ENCODE measurements around the gene GALNT11.
A peak's percentile ranks its signal among the peaks of the same experiment; 100 is the strongest.

Gene GALNT11

GRCh38 chr7:152025077-152025936 is at the start of gene GALNT11:
TSS of gene GALNT11 (plus strand) at chr7:152025674. CDS start at chr7:152094228, 68,554 bp downstream.
- peak within 1 kb of the TSS; percentile 82 for H3K27ac ChIP-seq
- TF ChIP-seq ZFX (IDR thresholded peaks at IDR 0.05; ENCODE audit: borderline replicate concordance) (no peak), CTCF (IDR thresholded peaks at IDR 0.05) (peak; percentile 67)

GRCh38 chr7:151978616-151979015 is 46.9 kb upstream of the GALNT11 start:
- TF ChIP-seq ZFX (IDR thresholded peaks at IDR 0.05; ENCODE audit: borderline replicate concordance) (no peak), CTCF (IDR thresholded peaks at IDR 0.05) (no peak)
- no peak overlapping the region for H3K27ac ChIP-seq

- TF ChIP-seq ZFX (IDR thresholded peaks at IDR 0.05; ENCODE audit: borderline replicate concordance), result no peak
- no peak for TF ChIP-seq CTCF (IDR thresholded peaks at IDR 0.05)
- no peak overlapping the region for H3K27ac ChIP-seq
Measured at GRCh38 chr7:151981223-151981622, 44.3 kb upstream of the GALNT11 start.

GRCh38 chr7:151982806-151983205 is 42.7 kb upstream of the GALNT11 start:
- no peak for TF ChIP-seq ZFX (IDR thresholded peaks at IDR 0.05; ENCODE audit: borderline replicate concordance)
- TF ChIP-seq CTCF (IDR thresholded peaks at IDR 0.05), result no peak

GRCh38 chr7:151984612-151985011 is 40.9 kb upstream of the GALNT11 start:
- TF ChIP-seq ZFX (IDR thresholded peaks at IDR 0.05; ENCODE audit: borderline replicate concordance) (no peak), CTCF (IDR thresholded peaks at IDR 0.05) (no peak)
- no peak overlapping the region for H3K27ac ChIP-seq

More at GRCh38 chr7:151982806-151983205, 42.7 kb upstream of the GALNT11 start:
- H3K27ac ChIP-seq, result no peak overlapping the region

GRCh38 chr7:151987748-151988529 is 37.5 kb upstream of the GALNT11 start:
- no peak for TF ChIP-seq ZFX (IDR thresholded peaks at IDR 0.05; ENCODE audit: borderline replicate concordance)
- TF ChIP-seq CTCF (IDR thresholded peaks at IDR 0.05), result no peak
- H3K27ac ChIP-seq, result no peak overlapping the region

Data from 22Rv1 (cell line).